GM19372 (cell line): ENCODE data around the gene KIF3B.
"Not testable (repeated sequence)": the region's sequence is repeated elsewhere in the genome, so short reads cannot be mapped to it uniquely, and the experiment has no call there.

ENCODE experiments used
- ATAC-seq: cut with Tn5 transposase; IDR thresholded peaks from one replicate; pipeline ENCODE4 v1.9.1; 2021; ENCODE audit warnings: mild to moderate bottlenecking, low read depth, moderate library complexity; ENCODE audit not compliant: unreplicated experiment

Gene KIF3B

GRCh38 chr20:32326504-32326845 lies 49.0 kb downstream of the KIF3B start:
- ATAC-seq, result no peak

GRCh38 chr20:32327087-32327681 lies 49.7 kb downstream of the KIF3B start:
- no peak for ATAC-seq

- ATAC-seq, result no peak
Measured at GRCh38 chr20:32329817-32330554, 52.5 kb downstream of the KIF3B start.

GRCh38 chr20:32330555-32330897 lies 53.1 kb downstream of the KIF3B start:
- ATAC-seq, result no peak

GRCh38 chr20:32332614-32333013 lies 55.2 kb downstream of the KIF3B start:
- no peak for ATAC-seq

- ATAC-seq, result peak; percentile 43
Measured at GRCh38 chr20:32333181-32333987, 55.9 kb downstream of the KIF3B start.

- ATAC-seq, result peak; percentile 44
Measured at GRCh38 chr20:32333988-32334885, 56.8 kb downstream of the KIF3B start.

GRCh38 chr20:32336918-32337347 lies 59.5 kb downstream of the KIF3B start:
- ATAC-seq, result no peak

GRCh38 chr20:32337937-32338661 lies 60.6 kb downstream of the KIF3B start:
- no peak for ATAC-seq

GRCh38 chr20:32338665-32339064 lies 61.2 kb downstream of the KIF3B start:
- no peak for ATAC-seq

- no peak for ATAC-seq
Measured at GRCh38 chr20:32339116-32339515, 61.7 kb downstream of the KIF3B start.

GRCh38 chr20:32341053-32341452 lies 63.6 kb downstream of the KIF3B start:
- ATAC-seq, result not testable (repeated sequence)

- ATAC-seq, result no peak
Measured at GRCh38 chr20:32343439-32343838, 66.0 kb downstream of the KIF3B start.

GRCh38 chr20:32344835-32345506 lies 67.5 kb downstream of the KIF3B start:
- no peak for ATAC-seq

GRCh38 chr20:32348207-32348606 lies 70.8 kb downstream of the KIF3B start:
- no peak for ATAC-seq

GRCh38 chr20:32350421-32350820 lies 73.0 kb downstream of the KIF3B start:
- no peak for ATAC-seq

GRCh38 chr20:32352121-32352720 lies 74.8 kb downstream of the KIF3B start:
- no peak for ATAC-seq

- no peak for ATAC-seq
Measured at GRCh38 chr20:32353848-32354496, 76.5 kb downstream of the KIF3B start.
